Peyer's patch (tissue), 4 donors: ENCODE measurements around the gene INSYN1. TPM values are rescaled to one million over a fixed set of nuclear protein-coding genes. Genes with fewer than 3 reads are reported as not detected.

Experiments
- DNase-seq, 3 donors: peaks; one replicate each; pipeline ENCODE4 v3.0.0-alpha.2; 2017 to 2019
- H3K27ac ChIP-seq, 4 donors: fragments of 200-600 bp; sonication (generic); one replicate each; pipeline ENCODE4 v1.5.1; 2016 to 2019
- H3K27me3 ChIP-seq, 2 donors: fragments of 200-600 bp; sonication (generic); one replicate each; pipeline ENCODE4 v1.5.1; 2019
- H3K36me3 ChIP-seq, 3 donors: fragments of 200-600 bp; sonication (generic); one replicate each; pipeline ENCODE4 v1.5.1; 2016 to 2019
- H3K4me1 ChIP-seq, 4 donors: fragments of 200-600 bp; sonication (generic); one replicate each; pipeline ENCODE4 v1.5.1; 2016 to 2019
- H3K4me3 ChIP-seq, 4 donors: fragments of 200-600 bp; sonication (generic); 1 replicate in 3 of 4; 2 replicates in 1 of 4; pipeline ENCODE4 v1.5.1; 2016 to 2019; ENCODE audit warnings: mild to moderate bottlenecking in 1 of 4
- H3K9me3 ChIP-seq, 4 donors: fragments of 200-600 bp; sonication (generic); one replicate each; pipeline ENCODE4 v1.5.1; 2016 to 2019; ENCODE audit warnings: mild to moderate bottlenecking in 1 of 4
- CTCF ChIP-seq, 6 experiments: fragments of 450-650 bp in 4 of 6; fragments of 200-600 bp in 2 of 6; sonication (generic) in 1 of 6; IDR thresholded peaks; one replicate each; pipeline ENCODE4 v1.5.1; 2017 to 2019; ENCODE audit warnings: antibody characterized with exemption in 6 of 6, mild to moderate bottlenecking in 3 of 6, moderate library complexity in 1 of 6
- POLR2A ChIP-seq, 2 donors: fragments of 450-650 bp; IDR thresholded peaks; one replicate each; pipeline ENCODE4 v1.5.1; 2017; ENCODE audit warnings: antibody characterized with exemption in 2 of 2, mild to moderate bottlenecking in 2 of 2, moderate library complexity in 2 of 2
- total RNA-seq, 4 donors: library from RNA; depleted of rRNA; stranded (reverse); fragments of >200 nt; gene quantifications; one replicate each; pipeline ENCODE4 v1.1.0, GENCODE V29; 2016

The INSYN1 gene
- total RNA-seq, 4 donors from 2014 or later: 0.13 to 3.3 (median 2.2) TPM; not detected in 1

GRCh38 chr15:73781038-73781925, 28.1 kb upstream of the INSYN1 start:
- H3K27me3 ChIP-seq: no peaks in the 10 kb centered on the region
- H3K9me3 ChIP-seq: no peaks in the 10 kb centered on the region
- no peak for DNase-seq
- H3K36me3 ChIP-seq: no peaks in the 10 kb centered on the region
- no peak overlapping the region for H3K4me3 ChIP-seq
- no peak overlapping the region for H3K27ac ChIP-seq
- TF ChIP-seq POLR2A (IDR thresholded peaks at IDR 0.05): no peak
- TF ChIP-seq CTCF (IDR thresholded peaks at IDR 0.05): peak in 1 of 6 experiments; percentile 5
- H3K4me1 ChIP-seq: no peaks in the 10 kb centered on the region

GRCh38 chr15:73779974-73780373, 26.8 kb upstream of the INSYN1 start:
- TF ChIP-seq POLR2A (IDR thresholded peaks at IDR 0.05) (no peak), CTCF (IDR thresholded peaks at IDR 0.05) (no peak)
- Histone ChIP-seq H3K4me1 (no peaks in the 10 kb centered on the region), H3K9me3 (no peaks in the 10 kb centered on the region), H3K4me3 (no peak overlapping the region), H3K27me3 (no peaks in the 10 kb centered on the region), H3K36me3 (no peaks in the 10 kb centered on the region), H3K27ac (no peak overlapping the region)
- no peak for DNase-seq

- no peaks in the 10 kb centered on the region for H3K9me3 ChIP-seq
- no peak overlapping the region for H3K4me3 ChIP-seq
- TF ChIP-seq CTCF (IDR thresholded peaks at IDR 0.05) (no peak), POLR2A (IDR thresholded peaks at IDR 0.05) (no peak)
- H3K36me3 ChIP-seq: no peaks in the 10 kb centered on the region
- no peak for DNase-seq
- no peaks in the 10 kb centered on the region for H3K4me1 ChIP-seq
- no peak overlapping the region for H3K27ac ChIP-seq
- H3K27me3 ChIP-seq: no peaks in the 10 kb centered on the region
Measured at GRCh38 chr15:73777741-73778140, 24.6 kb upstream of the INSYN1 start.

- TF ChIP-seq POLR2A (IDR thresholded peaks at IDR 0.05) (no peak), CTCF (IDR thresholded peaks at IDR 0.05) (no peak)
- Histone ChIP-seq H3K4me1 (no peaks in the 10 kb centered on the region), H3K9me3 (no peaks in the 10 kb centered on the region), H3K36me3 (no peaks in the 10 kb centered on the region), H3K27ac (no peak overlapping the region), H3K4me3 (no peak overlapping the region), H3K27me3 (no peaks in the 10 kb centered on the region)
- no peak for DNase-seq
Measured at GRCh38 chr15:73773428-73773827, 20.3 kb upstream of the INSYN1 start.

GRCh38 chr15:73771385-73772045, 18.4 kb upstream of the INSYN1 start:
- Histone ChIP-seq H3K4me1 (no peaks in the 10 kb centered on the region), H3K9me3 (no peaks in the 10 kb centered on the region), H3K4me3 (no peak overlapping the region), H3K36me3 (no peaks in the 10 kb centered on the region), H3K27me3 (no peaks in the 10 kb centered on the region), H3K27ac (no peak overlapping the region)
- no peak for TF ChIP-seq POLR2A (IDR thresholded peaks at IDR 0.05)
- no peak for TF ChIP-seq CTCF (IDR thresholded peaks at IDR 0.05)
- no peak for DNase-seq
